Cardiac fibroblast (primary cell): ENCODE measurements around the gene CHRNA9.

Source experiments
- DNase-seq, 2 donors: peaks; one replicate each; pipeline versions ENCODE4 v3.0.0 to v3.0.0-alpha.2; 2010; ENCODE audit warnings: low read depth in 2 of 2
- H3K4me3 ChIP-seq, 2 donors: replicated peaks in 1 of 2; 1 replicate in 1 of 2; 2 replicates in 1 of 2; pipeline ENCODE4 v1.5.1; 2011; ENCODE audit warnings: low read depth in 2 of 2, low read length in 2 of 2, mild to moderate bottlenecking in 2 of 2, moderate library complexity in 1 of 2
- CTCF ChIP-seq: IDR thresholded peaks from one replicate; pipeline ENCODE4 v1.5.1; 2011; ENCODE audit warnings: low read depth, mild to moderate bottlenecking, low read length, inconsistent platforms

CHRNA9 gene

DNA sequence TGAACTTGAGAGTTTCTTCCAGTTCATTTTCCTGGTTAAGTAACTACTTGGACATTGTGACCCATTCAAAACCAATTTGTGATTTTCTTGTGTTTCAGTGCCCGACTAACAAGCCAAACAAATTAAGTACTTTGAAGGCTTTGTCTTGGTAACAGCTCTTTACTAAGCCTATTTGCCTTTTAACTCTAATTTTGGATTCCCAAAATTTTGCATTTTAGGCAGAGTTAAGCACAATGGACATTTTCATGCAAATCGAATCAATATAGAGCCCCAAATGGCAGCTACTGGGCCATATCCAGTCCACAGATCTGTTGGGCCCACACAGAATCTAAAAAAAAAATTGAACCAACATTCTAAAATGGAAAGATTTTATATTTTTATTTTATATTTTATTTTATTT, 31.4 kb upstream of the CHRNA9 start:
- no peak for DNase-seq
- no peak for TF ChIP-seq CTCF
- no peak overlapping the region for H3K4me3 ChIP-seq

- no peak for DNase-seq
- TF ChIP-seq CTCF: no peak
- H3K4me3 ChIP-seq: no peak overlapping the region
These were observed 29.6 kb upstream of the CHRNA9 start for GRCh38 chr4:40305328-40306170.

GRCh38 chr4:40306226-40306625, 28.9 kb upstream of the CHRNA9 start:
- TF ChIP-seq CTCF: no peak
- H3K4me3 ChIP-seq: no peak overlapping the region
- no peak for DNase-seq

DNA sequence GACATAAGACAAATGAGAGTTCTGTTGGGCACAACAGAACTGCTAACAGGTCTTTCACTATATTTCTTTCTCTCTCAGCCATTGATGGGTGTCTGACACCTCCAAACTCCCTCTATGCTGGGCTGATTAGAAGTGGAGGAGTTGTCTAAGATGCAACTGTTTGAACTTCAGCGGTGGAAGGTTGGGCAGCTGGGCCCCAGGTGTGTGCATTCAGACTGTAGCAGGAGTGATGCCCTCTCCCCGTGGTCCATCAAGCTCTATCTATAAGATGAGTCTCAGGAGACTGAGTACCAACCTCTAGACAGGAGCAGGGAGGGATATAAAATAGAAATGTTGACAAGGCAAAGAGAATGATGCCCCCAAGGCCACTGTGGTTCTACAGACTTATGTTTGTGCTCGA, 28.2 kb upstream of the CHRNA9 start:
- DNase-seq: no peak
- no peak overlapping the region for H3K4me3 ChIP-seq
- TF ChIP-seq CTCF: no peak

GRCh38 chr4:40307627-40308497, 27.3 kb upstream of the CHRNA9 start:
- no peak for DNase-seq
- no peak for TF ChIP-seq CTCF
- H3K4me3 ChIP-seq: no peak overlapping the region

GRCh38 chr4:40308528-40309122, 26.5 kb upstream of the CHRNA9 start:
- TF ChIP-seq CTCF: no peak
- DNase-seq: no peak
- H3K4me3 ChIP-seq: no peak overlapping the region
